Activated T-cell treated with anti-CD3 and anti-CD28 coated beads, Interleukin-2, amount 50 U/mL, for 4 hours (primary cell): Measurements from ENCODE around the gene CCN5. TPM values are rescaled to one million over a fixed set of nuclear protein-coding genes. Genes with fewer than 3 reads are reported as not detected.
"Not testable (repeated sequence)": the region's sequence is repeated elsewhere in the genome, so short reads cannot be mapped to it uniquely, and the experiment has no call there.

Source experiments
- ATAC-seq, 2 donors: fragments of 200-7000 bp; cut with Tn5 transposase; one replicate each; pipeline ENCODE4 v1.10.0; 2021
- DNase-seq: peaks from one replicate; pipeline ENCODE4 v3.0.0-alpha.2; 2020
- H3K27me3 Mint-ChIP-seq: one replicate; pipeline ENCODE4 v1.8.0; 2021; ENCODE audit warnings: low read depth, mixed read lengths
- H3K36me3 Mint-ChIP-seq: one replicate; pipeline ENCODE4 v1.8.0; 2022; ENCODE audit warnings: mixed read lengths; ENCODE audit not compliant: insufficient read depth
- H3K4me1 Mint-ChIP-seq: one replicate; pipeline ENCODE4 v1.8.0; 2021; ENCODE audit warnings: low read depth, mixed read lengths
- H3K4me3 Mint-ChIP-seq: one replicate; pipeline ENCODE4 v1.8.0; 2021; ENCODE audit warnings: mild to moderate bottlenecking, moderate library complexity, mixed read lengths
- H3K9me3 Mint-ChIP-seq: one replicate; pipeline ENCODE4 v1.8.0; 2021; ENCODE audit warnings: mixed read lengths
- total RNA-seq, 3 donors: library from RNA; stranded (reverse); gene quantifications; one replicate each; pipeline ENCODE4 v1.2.1, GENCODE V29; 2021

Gene CCN5
- total RNA-seq, 3 donors from 2014 or later = 0.15 TPM; not detected in 2

DNA sequence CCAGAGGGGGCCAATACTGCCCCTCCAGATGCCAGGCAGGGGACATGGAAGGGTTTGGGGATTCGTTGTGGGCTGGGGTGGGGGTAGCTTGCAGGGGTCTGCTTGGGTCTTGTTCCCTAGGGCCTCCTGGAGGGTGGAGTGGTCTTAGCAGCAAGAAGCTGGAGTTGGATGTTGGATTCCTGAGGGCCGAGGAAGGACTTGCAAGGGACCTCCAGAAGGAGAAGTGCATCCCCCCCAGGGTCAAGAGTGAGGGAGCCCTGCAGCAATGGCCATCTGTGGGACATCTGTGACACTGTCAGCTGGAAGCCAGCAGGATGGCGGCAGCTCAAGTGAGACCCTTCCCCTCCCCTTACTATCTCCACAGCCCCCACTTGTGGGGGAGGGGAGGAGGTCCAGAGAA, 25.4 kb upstream of the CCN5 start:
- no peak for ATAC-seq
- Mint-ChIP-seq H3K9me3 (no peaks in the 10 kb centered on the region), H3K4me1 (peaks cover 5% of the 10 kb centered on the region), H3K36me3 (no peaks in the 10 kb centered on the region), H3K4me3 (no peak overlapping the region), H3K27me3 (peaks cover 3% of the 10 kb centered on the region)
- DNase-seq = no peak

- no peaks in the 10 kb centered on the region for H3K36me3 Mint-ChIP-seq
- no peak for ATAC-seq
- DNase-seq = no peak
Observed at GRCh38 chr20:44690781-44691423, 24.3 kb upstream of the CCN5 start.

GRCh38 chr20:44691424-44692423, 23.4 kb upstream of the CCN5 start:
- Mint-ChIP-seq H3K36me3 (no peaks in the 10 kb centered on the region), H3K4me1 (no peaks in the 10 kb centered on the region), H3K27me3 (peaks cover 3% of the 10 kb centered on the region), H3K4me3 (no peak overlapping the region), H3K9me3 (no peaks in the 10 kb centered on the region)
- ATAC-seq = no peak
- DNase-seq = no peak

More at GRCh38 chr20:44690781-44691423, 24.3 kb upstream of the CCN5 start:
- no peaks in the 10 kb centered on the region for H3K9me3 Mint-ChIP-seq
- H3K4me1 Mint-ChIP-seq = no peaks in the 10 kb centered on the region
- no peak overlapping the region for H3K4me3 Mint-ChIP-seq
- H3K27me3 Mint-ChIP-seq = peaks cover 3% of the 10 kb centered on the region

DNA sequence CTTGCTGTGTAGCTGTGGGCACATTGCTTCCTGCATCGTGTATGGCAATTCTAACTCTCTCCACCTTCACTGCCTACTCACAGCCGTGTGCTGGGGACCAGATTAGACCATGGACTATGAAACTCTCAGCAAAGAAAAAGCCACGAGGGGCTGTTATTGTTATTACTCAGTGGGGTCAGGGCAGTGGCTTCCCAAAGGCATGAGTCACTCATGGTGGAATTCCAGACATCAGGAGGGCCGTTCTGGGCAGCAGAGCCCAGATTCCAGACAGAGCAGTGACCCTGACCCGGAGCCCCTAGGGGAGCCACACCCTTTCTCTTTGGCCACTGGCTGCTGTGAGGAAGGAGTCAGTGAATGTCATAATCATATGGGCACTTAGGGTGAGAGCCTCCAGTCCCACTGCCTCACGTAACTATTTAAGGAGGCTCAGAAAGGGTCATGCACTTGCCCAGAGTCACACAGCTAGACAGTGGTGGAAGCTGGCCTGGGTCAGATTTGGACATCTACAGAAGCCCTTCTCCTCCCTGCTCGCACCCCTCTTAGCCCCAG, 22.2 kb upstream of the CCN5 start:
- Mint-ChIP-seq H3K4me1 (no peaks in the 10 kb centered on the region), H3K27me3 (no peaks in the 10 kb centered on the region), H3K36me3 (no peaks in the 10 kb centered on the region), H3K4me3 (no peak overlapping the region), H3K9me3 (no peaks in the 10 kb centered on the region)
- no peak for ATAC-seq
- DNase-seq = no peak

GRCh38 chr20:44693627-44694026, 21.5 kb upstream of the CCN5 start:
- Mint-ChIP-seq H3K36me3 (no peaks in the 10 kb centered on the region), H3K27me3 (no peaks in the 10 kb centered on the region), H3K9me3 (no peaks in the 10 kb centered on the region), H3K4me1 (no peaks in the 10 kb centered on the region), H3K4me3 (no peak overlapping the region)
- no peak for ATAC-seq
- DNase-seq = no peak

DNA sequence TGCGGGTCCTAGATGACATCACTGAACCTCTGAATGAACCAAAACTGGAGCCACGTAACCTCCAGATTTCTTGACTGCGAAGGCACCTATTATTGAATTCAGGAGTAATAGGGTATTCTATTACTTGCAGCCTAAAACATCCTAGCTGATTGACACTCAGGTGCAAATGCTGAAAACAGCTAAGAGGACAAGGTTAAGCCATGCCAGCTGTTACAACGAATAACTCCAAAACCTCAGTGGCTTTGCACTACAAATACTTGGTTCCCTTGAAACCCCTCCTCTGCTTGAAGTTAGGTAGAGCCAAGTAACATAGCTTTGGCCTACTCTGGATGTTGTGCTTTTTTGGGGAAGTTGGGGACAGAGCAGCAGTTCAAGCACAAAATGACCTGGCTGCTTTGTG, 21.0 kb upstream of the CCN5 start:
- H3K36me3 Mint-ChIP-seq = no peaks in the 10 kb centered on the region

GRCh38 chr20:44695295-44695673, 19.9 kb upstream of the CCN5 start:
- no peaks in the 10 kb centered on the region for H3K4me1 Mint-ChIP-seq
- no peaks in the 10 kb centered on the region for H3K27me3 Mint-ChIP-seq
- no peak overlapping the region for H3K4me3 Mint-ChIP-seq
- no peaks in the 10 kb centered on the region for H3K36me3 Mint-ChIP-seq
- DNase-seq (no peak), ATAC-seq (no peak)
- no peaks in the 10 kb centered on the region for H3K9me3 Mint-ChIP-seq

More for the DNA sequence above, 21.0 kb upstream of the CCN5 start:
- Mint-ChIP-seq H3K4me1 (no peaks in the 10 kb centered on the region), H3K27me3 (no peaks in the 10 kb centered on the region), H3K4me3 (no peak overlapping the region), H3K9me3 (no peaks in the 10 kb centered on the region)
- ATAC-seq = no peak
- no peak for DNase-seq

DNA sequence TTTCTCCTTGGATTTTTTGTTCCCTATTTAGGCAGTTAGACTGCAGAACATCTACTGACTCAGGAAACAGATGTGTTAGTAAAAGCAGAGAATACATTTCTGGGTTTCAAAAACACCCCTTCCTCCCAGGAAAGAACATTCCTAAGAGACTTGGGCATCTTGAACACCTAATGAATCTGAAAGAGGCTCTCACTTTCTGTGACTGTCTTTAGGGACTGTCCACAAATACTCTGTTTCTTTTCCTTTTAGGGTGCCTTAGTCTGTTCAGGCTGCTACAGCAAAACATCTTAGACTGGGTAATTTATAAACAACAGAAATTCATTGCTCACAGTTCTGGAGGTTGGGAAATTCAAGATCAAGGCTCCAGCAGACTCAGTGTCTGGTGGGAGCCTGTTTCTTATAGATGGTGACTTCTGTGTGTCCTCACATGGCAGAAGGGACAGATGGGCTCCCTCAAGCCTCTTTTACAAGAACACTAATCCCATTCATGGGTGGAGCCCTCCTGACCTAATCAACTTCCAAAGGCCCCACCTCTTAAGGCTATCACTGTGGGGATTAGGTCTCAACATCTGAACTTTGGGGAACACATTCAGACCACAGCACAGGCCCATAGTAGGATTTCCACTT, 19.4 kb upstream of the CCN5 start:
- DNase-seq = no peak
- Mint-ChIP-seq H3K36me3 (no peaks in the 10 kb centered on the region), H3K4me1 (no peaks in the 10 kb centered on the region), H3K4me3 (no peak overlapping the region), H3K9me3 (no peaks in the 10 kb centered on the region), H3K27me3 (no peaks in the 10 kb centered on the region)
- ATAC-seq = no peak

DNA sequence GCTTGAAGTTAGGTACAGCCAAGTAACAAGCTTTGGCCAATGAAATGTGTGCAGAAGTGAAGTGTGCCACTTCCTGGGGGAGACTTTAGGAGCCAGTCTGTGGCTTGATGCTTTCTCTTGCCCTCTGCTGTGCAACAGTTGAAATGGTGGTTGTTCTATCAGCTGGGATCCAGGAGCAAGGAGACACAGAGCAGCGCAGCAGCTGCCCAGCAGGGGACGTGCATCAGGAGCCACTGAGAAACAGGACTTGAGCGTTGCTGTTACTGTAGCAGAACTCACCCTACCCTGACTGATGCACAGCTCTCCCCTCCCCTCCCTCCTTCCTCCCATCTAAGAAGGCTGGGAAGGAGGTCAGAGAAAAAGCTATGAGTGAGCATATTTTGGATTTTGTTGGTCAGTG, 18.9 kb upstream of the CCN5 start:
- H3K27me3 Mint-ChIP-seq = peaks cover 3% of the 10 kb centered on the region
- no peaks in the 10 kb centered on the region for H3K9me3 Mint-ChIP-seq
- no peaks in the 10 kb centered on the region for H3K36me3 Mint-ChIP-seq

DNA sequence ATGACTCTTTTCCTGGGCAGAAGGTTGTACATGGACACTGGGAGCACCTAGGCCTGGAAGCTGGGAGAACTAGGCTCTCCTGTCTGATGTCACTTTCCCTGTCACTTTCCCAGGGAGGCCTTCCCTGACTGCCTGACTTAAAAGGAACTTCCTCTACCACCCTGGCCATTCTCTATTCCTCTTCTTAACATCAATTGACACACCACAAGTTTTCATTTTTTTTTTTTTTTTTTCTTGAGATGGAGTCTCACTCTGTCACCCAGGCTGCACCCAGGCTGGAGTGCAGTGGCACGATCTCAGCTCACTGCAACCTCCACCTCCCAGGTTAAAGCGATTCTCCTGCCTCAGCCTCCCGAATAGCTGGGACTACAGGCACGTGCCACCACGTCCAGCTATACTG, 18.1 kb upstream of the CCN5 start:
- H3K36me3 Mint-ChIP-seq, DNase-seq, H3K4me3 Mint-ChIP-seq, H3K27me3 Mint-ChIP-seq, H3K4me1 Mint-ChIP-seq, H3K9me3 Mint-ChIP-seq, ATAC-seq: not testable (repeated sequence)

More for the DNA sequence above, 18.9 kb upstream of the CCN5 start:
- ATAC-seq (no peak), DNase-seq (no peak)
- Mint-ChIP-seq H3K4me1 (no peaks in the 10 kb centered on the region), H3K4me3 (no peak overlapping the region)

GRCh38 chr20:44698351-44698750, 16.8 kb upstream of the CCN5 start:
- DNase-seq (no peak), ATAC-seq (no peak)
- H3K36me3 Mint-ChIP-seq = no peaks in the 10 kb centered on the region
- H3K4me3 Mint-ChIP-seq = no peak overlapping the region
- H3K9me3 Mint-ChIP-seq = no peaks in the 10 kb centered on the region
- no peaks in the 10 kb centered on the region for H3K4me1 Mint-ChIP-seq
- peaks cover 3% of the 10 kb centered on the region for H3K27me3 Mint-ChIP-seq

- ATAC-seq (no peak), DNase-seq (no peak)
- Mint-ChIP-seq H3K4me1 (no peaks in the 10 kb centered on the region), H3K36me3 (no peaks in the 10 kb centered on the region), H3K27me3 (peaks cover 3% of the 10 kb centered on the region), H3K4me3 (no peak overlapping the region), H3K9me3 (no peaks in the 10 kb centered on the region)
Observed at GRCh38 chr20:44700306-44700705, 14.9 kb upstream of the CCN5 start.

DNA sequence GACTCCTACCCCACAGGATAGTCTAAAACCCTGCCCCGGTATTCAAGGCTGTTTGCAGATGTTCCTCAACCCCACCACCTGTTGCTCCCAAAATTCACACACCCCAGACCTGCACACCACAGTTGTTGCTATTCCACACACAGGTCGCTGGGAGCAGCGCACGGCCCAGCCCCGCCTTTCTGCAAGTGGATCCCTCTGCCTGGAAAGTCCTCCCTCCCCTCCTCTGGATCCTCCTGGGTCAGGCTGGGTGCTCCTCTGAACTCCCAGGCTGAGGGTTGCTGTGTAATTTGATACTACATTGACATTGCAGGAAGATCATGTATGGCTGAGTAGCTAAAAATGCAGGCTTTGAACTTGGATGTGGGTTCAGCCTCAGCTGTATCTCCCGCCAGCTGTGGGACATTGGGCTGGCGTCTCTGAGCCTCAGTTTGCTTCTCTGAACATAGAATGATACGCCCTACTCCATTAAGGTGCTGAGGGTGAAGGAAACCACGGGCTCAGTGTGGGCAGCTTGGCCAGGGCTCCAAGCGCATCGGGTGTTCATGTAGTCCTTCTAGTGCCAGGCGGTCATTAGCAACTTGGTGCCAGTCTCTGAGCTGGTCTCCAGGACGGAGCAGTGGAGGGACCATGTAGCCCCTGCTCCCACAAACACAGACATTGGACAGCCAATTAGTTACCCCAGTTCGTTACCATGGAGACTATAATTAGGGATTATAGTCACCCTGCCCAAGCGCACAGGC, 13.9 kb upstream of the CCN5 start:
- no peaks in the 10 kb centered on the region for H3K4me1 Mint-ChIP-seq
- ATAC-seq (no peak), DNase-seq (no peak)
- H3K27me3 Mint-ChIP-seq = peaks cover 3% of the 10 kb centered on the region
- no peaks in the 10 kb centered on the region for H3K36me3 Mint-ChIP-seq
- no peaks in the 10 kb centered on the region for H3K9me3 Mint-ChIP-seq
- no peak overlapping the region for H3K4me3 Mint-ChIP-seq

DNA sequence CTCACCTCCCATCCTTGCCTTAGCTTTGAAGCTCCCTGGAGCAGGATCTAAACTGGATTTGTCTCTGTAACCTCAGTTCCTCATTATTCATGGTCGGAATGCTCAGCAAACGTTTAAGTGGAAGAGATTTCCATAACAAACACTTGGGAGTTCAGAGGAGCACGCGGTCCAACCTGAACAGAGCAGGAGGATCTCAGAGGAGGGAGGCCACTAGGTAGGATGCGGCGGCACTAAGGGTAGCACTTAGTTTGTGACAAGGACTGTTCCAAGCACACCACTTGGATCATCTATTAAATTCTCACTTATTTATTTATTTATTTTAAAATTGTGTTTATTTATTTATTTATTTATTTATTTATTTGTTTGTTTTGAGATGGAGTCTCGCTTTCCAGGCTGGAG, 13.3 kb upstream of the CCN5 start:
- H3K36me3 Mint-ChIP-seq = no peaks in the 10 kb centered on the region
- ATAC-seq = no peak

More for the DNA sequence above, 13.3 kb upstream of the CCN5 start:
- Mint-ChIP-seq H3K4me1 (no peaks in the 10 kb centered on the region), H3K9me3 (no peaks in the 10 kb centered on the region), H3K4me3 (no peak overlapping the region), H3K27me3 (peaks cover 3% of the 10 kb centered on the region)
- DNase-seq = no peak
